HEK293T (cell line): Measurements from ENCODE around the gene CSRNP2.

Experiments used
- BHLHE40 ChIP-seq: fragments of 450-650 bp; IDR thresholded peaks from 2 replicates; pipeline ENCODE4 v1.6.1; 2016; ENCODE audit warnings: mild to moderate bottlenecking, moderate library complexity, borderline replicate concordance
- FOXM1 ChIP-seq: fragments of 450-650 bp; IDR thresholded peaks from 2 replicates; pipeline ENCODE4 v1.6.1; 2017; ENCODE audit warnings: mild to moderate bottlenecking, borderline replicate concordance
- HDGF ChIP-seq: fragments of 450-650 bp; IDR thresholded peaks from 2 replicates; pipeline ENCODE4 v1.6.1; 2017; ENCODE audit warnings: antibody characterized with exemption, borderline replicate concordance
- L3MBTL2 ChIP-seq: fragments of 450-650 bp; conservative IDR thresholded peaks from 2 replicates; pipeline ENCODE4 v1.6.1; 2016; ENCODE audit warnings: mild to moderate bottlenecking
- NFRKB ChIP-seq: fragments of 450-650 bp; IDR thresholded peaks from 2 replicates; pipeline ENCODE4 v1.6.1; 2016; ENCODE audit warnings: mild to moderate bottlenecking, moderate library complexity
- PKNOX1 ChIP-seq: fragments of 450-650 bp; IDR thresholded peaks from 2 replicates; pipeline ENCODE4 v1.6.1; 2016
- SP1 ChIP-seq: fragments of 450-650 bp; IDR thresholded peaks from 2 replicates; pipeline ENCODE4 v1.6.1; 2017
- TARDBP ChIP-seq: fragments of 450-650 bp; IDR thresholded peaks from 2 replicates; pipeline ENCODE4 v1.6.1; 2016

DNA sequence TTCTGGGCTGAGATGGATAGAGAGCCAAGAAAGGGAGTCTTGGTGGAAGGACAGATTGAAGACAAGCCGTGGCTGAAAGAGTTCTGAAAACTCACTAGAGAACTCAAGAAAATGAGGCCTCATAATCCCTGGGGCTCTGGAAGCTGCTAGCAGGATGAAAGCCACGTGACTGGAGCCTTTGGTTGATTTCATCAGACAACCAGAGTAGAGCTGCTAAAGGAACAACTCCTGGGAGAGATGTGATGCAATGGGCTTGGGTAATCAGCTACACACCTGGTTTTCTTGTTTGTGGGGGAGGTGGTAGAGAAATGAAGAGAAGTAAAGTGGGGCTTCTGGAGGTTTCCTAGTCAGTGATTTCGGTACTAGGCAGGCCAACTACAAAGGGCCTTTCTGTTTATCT is 13.4 kb downstream of the CSRNP2 start:
- TF ChIP-seq TARDBP (no peak), BHLHE40 (no peak), SP1 (no peak), PKNOX1 (no peak), L3MBTL2 (no peak), FOXM1 (no peak), HDGF (no peak), NFRKB (no peak)
